Neural progenitor cell (in vitro differentiated cells): ENCODE results near the gene SLC51A.

Experiments used
- EZH2 ChIP-seq: fragments of 200-600 bp; sonication (generic); IDR thresholded peaks from 2 replicates; pipeline ENCODE4 v1.6.1; 2017; ENCODE audit warnings: antibody characterized with exemption, mild to moderate bottlenecking, moderate library complexity
- EZH2phosphoT487 ChIP-seq: fragments of 200-600 bp; sonication (generic); IDR thresholded peaks from 2 replicates; pipeline ENCODE4 v1.6.1; 2017; ENCODE audit warnings: antibody characterized with exemption
- TF ChIP-seq, protein P1 (sequence below): fragments of 200-600 bp; sonication (generic); IDR thresholded peaks from 2 replicates; pipeline ENCODE4 v1.5.1; 2017; ENCODE audit warnings: antibody characterized with exemption, mild to moderate bottlenecking

DNA sequence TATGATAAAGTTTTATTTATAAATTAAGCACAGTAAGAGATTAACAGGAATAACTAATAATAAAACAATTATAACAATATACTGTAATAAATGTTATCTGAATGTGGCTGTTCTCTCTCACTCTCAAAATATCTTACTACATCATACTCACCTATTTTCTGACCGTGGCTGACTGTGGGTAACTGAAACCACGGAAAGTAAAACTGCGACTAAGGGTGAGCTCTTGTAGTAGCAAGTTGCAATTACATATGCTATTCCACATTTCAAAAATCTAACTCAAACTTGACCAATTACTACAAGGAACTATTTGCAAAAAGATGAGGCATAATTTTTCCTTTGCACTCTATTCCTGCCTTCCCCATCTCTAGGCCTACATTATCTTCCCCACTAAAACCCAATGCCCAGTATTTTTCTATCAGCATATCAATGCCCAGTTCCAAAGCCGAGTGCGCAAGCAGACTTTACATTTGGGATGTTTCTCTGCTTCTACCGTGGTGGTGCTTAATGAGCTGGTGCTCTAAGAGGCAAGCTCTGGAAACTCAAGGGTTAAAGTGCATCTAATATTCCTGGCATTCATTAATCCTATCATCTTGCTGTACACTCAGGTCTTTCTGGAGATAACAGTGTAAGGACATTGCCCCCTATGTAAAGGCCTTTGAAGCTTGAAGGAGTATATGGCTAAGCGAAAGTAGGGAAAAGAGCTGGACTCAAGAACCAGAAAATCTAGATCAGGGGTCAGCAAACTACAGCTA, 64.5 kb downstream of the SLC51A start:
- TF ChIP-seq, protein P1, sequence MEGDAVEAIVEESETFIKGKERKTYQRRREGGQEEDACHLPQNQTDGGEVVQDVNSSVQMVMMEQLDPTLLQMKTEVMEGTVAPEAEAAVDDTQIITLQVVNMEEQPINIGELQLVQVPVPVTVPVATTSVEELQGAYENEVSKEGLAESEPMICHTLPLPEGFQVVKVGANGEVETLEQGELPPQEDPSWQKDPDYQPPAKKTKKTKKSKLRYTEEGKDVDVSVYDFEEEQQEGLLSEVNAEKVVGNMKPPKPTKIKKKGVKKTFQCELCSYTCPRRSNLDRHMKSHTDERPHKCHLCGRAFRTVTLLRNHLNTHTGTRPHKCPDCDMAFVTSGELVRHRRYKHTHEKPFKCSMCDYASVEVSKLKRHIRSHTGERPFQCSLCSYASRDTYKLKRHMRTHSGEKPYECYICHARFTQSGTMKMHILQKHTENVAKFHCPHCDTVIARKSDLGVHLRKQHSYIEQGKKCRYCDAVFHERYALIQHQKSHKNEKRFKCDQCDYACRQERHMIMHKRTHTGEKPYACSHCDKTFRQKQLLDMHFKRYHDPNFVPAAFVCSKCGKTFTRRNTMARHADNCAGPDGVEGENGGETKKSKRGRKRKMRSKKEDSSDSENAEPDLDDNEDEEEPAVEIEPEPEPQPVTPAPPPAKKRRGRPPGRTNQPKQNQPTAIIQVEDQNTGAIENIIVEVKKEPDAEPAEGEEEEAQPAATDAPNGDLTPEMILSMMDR, result no peak
- no peak for TF ChIP-seq EZH2
- no peak for TF ChIP-seq EZH2phosphoT487
